NCI-H524 treated with DMSO at 0.1 percent for 48 hours (cell line): ENCODE data around the gene SZT2.

Source experiments
- DNase-seq: peaks from one replicate; lab custom pipeline; 2025; lab: John Stamatoyannopoulos, UW

Gene SZT2

DNA sequence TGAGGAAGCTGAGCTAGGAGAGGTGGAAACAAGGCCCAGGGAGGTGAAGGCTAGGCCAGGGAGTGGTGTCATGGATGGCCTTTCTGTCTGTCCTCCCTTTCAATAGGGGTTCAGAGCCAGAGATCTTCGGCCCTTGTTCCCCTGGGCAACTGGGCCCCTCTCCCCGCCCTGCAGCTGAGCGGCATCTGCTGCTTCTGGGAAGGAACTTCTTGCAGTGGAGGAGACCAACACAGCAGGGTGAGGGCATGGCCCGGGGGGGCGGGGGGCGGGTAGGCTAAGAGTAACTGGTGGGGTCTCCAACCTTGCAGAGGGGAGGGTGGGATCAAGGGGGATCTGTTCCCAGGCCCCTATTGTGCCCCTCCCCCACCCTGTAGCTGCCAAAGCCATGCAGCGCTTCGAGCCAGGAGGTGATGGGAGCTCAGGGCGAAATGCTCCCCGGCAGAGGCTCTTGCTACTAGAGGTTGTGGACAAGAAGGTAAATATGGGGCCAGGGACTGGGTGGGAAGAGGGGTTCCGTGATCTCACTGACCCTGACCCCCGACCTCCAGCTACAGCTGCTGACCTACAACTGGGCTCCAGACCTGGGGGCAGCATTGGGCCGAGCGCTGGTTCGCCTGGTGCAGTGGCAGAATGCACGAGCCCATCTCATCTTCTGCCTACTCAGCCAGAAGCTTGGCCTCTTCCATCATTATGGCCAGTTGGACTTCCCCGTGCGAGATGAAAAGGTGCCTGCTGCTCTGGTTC lies 52.4 kb downstream of the SZT2 start:
- DNase-seq = no peak

DNA sequence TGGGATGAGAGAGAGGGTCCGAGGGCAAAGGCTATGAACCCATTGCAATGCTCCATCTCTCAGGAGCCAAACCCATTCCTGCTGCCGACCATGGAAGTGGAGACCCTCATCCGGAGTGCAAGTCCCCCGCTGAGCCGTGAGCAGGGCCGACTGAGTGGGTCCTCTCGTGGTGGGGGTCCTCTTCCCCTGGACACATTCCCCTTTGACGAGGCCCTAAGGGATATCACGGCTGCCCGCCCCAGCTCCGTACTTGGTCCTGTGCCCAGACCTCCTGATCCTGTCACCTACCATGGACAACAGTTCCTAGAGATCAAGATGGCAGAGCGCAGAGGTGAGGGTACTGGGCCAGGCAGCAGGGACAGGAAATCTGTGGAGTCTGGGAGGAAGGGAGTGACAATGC lies 53.1 kb downstream of the SZT2 start:
- DNase-seq = no peak

- DNase-seq = no peak
These were observed 53.7 kb downstream of the SZT2 start for GRCh38 chr1:43443197-43443946.

DNA sequence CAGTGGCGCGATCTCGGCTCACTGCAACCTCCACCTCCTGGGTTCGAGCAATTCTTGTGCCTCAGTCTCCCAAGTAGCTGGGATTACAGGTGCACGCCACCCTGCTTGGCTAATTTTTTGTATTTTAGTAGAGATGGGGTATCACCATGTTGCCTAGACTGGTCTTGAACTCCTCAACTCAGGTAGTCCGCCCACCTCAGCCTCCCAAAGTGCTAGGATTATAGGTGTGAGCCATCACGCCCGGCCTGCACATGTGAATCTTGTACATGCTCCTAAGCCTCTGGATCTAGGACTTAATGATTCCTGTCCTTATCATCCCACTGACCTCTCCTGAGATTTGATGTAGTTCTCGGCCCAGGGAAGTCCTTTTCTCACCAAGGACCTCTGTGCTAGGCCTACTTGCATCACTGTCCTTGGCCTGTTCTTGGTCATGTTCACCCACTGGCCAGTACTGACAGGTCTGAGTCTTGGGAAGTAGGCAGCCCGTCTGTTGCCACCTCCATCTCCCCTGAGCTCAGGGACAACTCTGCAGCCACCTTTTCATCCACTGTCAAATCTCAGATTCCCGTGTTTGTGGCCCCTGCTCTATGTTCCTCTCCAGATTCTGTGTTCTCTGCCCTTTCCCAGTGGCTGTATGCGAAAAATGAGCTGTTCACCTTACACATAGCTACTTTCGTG lies 54.6 kb downstream of the SZT2 start:
- DNase-seq = no peak

GRCh38 chr1:43444836-43445235 lies 55.1 kb downstream of the SZT2 start:
- no peak for DNase-seq

DNA sequence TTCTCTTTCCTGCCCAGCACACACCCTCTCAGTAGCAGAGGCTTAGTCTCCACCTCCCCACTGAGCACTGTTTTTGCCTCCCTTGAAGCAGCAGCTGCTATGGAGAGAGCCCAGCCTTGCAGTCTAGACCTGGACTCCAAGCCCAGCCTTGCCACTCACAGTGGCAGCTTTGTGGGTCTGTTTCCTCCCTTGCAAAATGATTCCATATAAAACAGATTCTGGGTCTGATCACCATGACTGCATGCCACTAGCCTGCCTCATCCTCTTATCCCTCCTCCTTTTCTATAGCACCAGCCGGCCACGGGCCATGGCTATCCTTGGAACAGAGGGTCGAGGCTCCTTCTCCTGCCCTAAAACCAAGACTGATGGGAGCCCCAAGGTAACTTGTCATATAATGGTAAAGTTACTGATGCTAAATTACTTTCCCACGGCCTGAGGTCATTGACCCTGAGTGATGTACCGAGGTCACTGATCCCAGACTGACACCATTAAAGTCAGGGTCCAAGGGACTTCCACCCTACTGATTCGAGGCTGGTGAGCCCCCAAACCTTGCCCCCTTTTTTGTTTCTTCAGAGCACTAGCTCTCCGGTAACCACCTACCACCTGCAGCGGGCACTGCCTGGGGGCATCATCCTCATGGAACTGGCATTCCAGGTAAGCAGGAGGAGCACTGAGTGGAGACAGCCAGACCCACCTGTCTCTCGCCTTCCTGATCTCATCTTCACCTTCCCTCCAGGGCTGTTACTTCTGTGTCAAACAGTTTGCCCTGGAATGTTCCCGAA lies 56.1 kb downstream of the SZT2 start:
- no peak for DNase-seq

DNA sequence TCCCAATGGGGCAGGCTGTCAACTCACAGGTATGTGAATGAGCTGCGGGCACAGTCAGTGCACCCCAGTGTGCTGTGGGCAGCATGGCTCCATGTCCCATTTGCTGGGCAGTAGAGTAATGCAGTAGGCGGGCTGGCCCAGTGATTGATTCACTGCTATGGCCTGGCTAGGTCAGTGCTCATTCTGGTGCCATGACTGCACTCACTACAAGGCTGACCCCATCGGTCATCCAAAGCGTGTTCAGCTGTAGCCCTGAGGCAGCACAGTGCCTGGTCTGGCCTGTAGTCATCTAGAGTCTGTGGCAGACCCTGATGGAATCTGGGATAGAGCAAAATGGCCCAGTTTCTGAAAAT lies 56.7 kb downstream of the SZT2 start:
- no peak for DNase-seq

- no peak for DNase-seq
These were observed 57.5 kb downstream of the SZT2 start for GRCh38 chr1:43446881-43447835.

DNA sequence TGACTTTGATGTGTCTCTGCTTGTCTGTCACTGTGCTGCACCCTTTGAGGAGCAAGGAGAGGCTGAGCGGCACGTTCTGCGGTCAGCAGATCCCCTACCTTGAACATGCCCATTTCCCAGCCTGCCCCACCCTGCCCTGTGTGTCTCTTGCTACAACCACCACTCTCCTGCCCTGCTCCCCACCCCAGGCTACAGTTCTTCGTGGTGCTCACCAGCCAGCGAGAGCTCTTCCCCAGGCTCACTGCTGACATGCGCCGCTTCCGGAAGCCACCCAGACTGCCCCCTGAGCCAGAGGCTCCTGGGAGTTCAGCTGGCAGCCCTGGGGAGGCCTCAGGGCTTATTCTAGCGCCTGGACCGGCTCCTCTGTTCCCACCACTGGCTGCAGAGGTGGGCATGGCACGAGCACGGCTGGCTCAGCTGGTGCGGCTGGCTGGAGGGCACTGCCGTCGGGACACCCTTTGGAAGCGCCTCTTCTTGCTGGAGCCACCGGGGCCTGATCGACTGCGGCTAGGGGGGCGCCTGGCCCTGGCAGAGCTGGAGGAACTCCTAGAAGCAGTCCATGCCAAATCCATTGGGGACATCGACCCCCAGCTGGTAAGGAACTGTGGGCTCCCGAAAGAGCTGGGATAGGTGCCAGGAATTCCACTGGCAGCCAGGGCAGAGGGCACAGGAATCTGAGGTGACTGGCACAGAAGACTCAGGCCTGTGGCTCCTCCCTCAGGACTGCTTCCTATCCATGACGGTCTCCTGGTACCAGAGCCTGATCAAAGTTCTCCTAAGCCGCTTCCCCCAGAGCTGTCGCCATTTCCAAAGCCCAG lies 58.4 kb downstream of the SZT2 start:
- no peak for DNase-seq

GRCh38 chr1:43448955-43449707 lies 59.4 kb downstream of the SZT2 start:
- no peak for DNase-seq

DNA sequence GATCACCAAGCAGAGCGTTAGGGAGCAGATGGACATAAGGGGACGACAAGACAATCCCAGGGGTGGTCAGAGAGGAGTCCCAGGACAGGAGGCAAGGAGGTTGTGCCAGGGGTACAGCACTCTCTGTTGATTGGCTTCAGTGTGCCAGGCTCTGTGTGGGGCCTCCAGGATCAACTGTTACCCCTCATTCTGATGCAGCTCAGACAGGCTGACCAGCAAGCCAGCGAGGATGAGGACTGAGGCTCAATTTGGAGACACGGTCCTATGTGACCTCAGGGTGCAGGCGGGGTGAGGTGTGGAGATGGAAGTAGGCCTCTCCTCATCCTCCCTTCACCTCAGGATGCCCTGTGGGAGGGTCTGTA lies 60.0 kb downstream of the SZT2 start:
- no peak for DNase-seq

- no peak for DNase-seq
These were observed 60.7 kb downstream of the SZT2 start for GRCh38 chr1:43450251-43450941.

- DNase-seq = no peak
These were observed 61.5 kb downstream of the SZT2 start for GRCh38 chr1:43451157-43451591.

- no peak for DNase-seq
These were observed 62.2 kb downstream of the SZT2 start for GRCh38 chr1:43451701-43452532.

- DNase-seq = no peak
These were observed 63.2 kb downstream of the SZT2 start for GRCh38 chr1:43452789-43453441.

DNA sequence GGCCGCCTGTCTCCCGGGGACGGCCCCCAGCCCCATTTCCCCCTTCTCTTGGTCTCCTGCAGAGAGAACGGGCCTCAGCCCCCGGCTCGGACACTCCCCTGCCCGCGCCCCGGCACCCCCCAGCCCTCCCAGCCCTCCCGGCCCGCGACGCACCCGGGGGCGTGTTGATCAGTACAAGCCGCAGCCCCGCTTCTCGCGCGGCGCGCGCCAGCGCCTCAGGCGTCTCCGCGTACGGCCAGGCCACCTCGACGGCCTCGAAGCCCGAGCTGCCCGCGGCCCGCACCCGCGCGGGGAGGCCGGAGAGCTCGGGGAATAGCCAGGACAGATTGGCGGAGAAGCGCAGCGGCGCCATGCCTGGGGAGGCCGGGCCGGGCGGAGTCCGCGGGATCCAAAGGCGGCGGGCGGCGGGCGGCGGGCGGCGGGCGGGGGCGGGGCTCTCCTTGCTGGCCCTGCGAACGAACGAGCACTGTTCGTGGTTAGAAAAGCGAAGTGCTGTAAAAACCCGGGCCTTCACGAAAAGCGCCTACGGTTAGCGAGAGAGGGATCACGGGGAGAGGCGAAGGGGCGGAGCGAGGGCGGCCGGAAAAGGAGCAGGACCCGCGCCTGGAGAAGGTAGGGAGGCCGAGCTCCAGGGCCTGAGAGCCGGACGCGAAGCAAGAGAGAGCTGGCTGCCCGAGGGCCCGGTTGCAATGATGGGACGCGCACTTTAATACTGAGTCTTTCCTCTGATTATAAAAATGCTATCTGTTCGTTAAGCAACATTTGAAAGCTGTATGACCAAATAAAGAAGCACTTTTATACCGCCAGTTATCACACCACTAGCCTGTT lies 64.0 kb downstream of the SZT2 start, which contains the start of gene HYI:
HYI (minus strand) TSS at position 490 of the 828 bp plus-strand sequence; CDS start at position 352, 138 bp downstream.
- no peak for DNase-seq
